ENCODE results near the gene SLC13A2.

GRCh38 chr17:28523876-28524275 lies 50.4 kb downstream of the SLC13A2 start:
- TF ChIP-seq REST (IDR thresholded peaks at IDR 0.05; ENCODE audit: low read depth) (no peak), RAD21 (IDR thresholded peaks at IDR 0.05; ENCODE audit: low read depth) (no peak), USF1 (IDR thresholded peaks at IDR 0.05) (no peak), NFIC (IDR thresholded peaks at IDR 0.05) (no peak), TCF12 (IDR thresholded peaks at IDR 0.05; ENCODE audit: low read depth) (no peak), EP300 (IDR thresholded peaks at IDR 0.05; ENCODE audit: borderline replicate concordance) (no peak), YY1 (IDR thresholded peaks at IDR 0.05; ENCODE audit: low read depth) (no peak), ZBTB7A (IDR thresholded peaks at IDR 0.05; ENCODE audit: low read depth) (no peak), MAX (IDR thresholded peaks at IDR 0.05) (no peak), TAF1 (IDR thresholded peaks at IDR 0.05; ENCODE audit: low read depth) (no peak)
